Mesothelial cell of epicardium (in vitro differentiated cells): Measurements from ENCODE around the gene GCH1. TPM values are rescaled to one million over a fixed set of nuclear protein-coding genes. Genes with fewer than 3 reads are reported as not detected.

Source experiments
- DNase-seq, 2 experiments: peaks; one replicate each; pipeline ENCODE4 v3.0.0; 2021; ENCODE audit warnings: low spot score in 2 of 2; ENCODE audit not compliant: unreplicated experiment in 2 of 2
- H3K27ac Mint-ChIP-seq: 2 replicates; pipeline ENCODE4 v1.8.0; 2021; ENCODE audit warnings: mixed read lengths
- H3K27me3 Mint-ChIP-seq: 2 replicates; pipeline ENCODE4 v1.8.0; 2021; ENCODE audit warnings: low read depth, mixed read lengths
- H3K36me3 Mint-ChIP-seq: 2 replicates; pipeline ENCODE4 v1.8.0; 2021; ENCODE audit warnings: mixed read lengths
- H3K4me1 Mint-ChIP-seq: 2 replicates; pipeline ENCODE4 v1.8.0; 2021; ENCODE audit warnings: mixed read lengths
- H3K4me3 Mint-ChIP-seq: 2 replicates; pipeline ENCODE4 v1.8.0; 2021; ENCODE audit warnings: mild to moderate bottlenecking, moderate library complexity, mixed read lengths
- H3K9me3 Mint-ChIP-seq: 2 replicates; pipeline ENCODE4 v1.8.0; 2021; ENCODE audit warnings: mixed read lengths
- total RNA-seq: library from RNA; stranded (reverse); gene quantifications from 3 replicates; pipeline ENCODE4 v1.2.1, GENCODE V29; 2021
- TF ChIP-seq, protein P1 (sequence below): fragments of 200-600 bp; sonication (generic); IDR thresholded peaks from one replicate; pipeline ENCODE4 v1.5.0; 2021; ENCODE audit warnings: antibody characterized with exemption; ENCODE audit not compliant: unreplicated experiment

GCH1 gene
- total RNA-seq, 1 donor from 2014 or later = 3.6 TPM

DNA sequence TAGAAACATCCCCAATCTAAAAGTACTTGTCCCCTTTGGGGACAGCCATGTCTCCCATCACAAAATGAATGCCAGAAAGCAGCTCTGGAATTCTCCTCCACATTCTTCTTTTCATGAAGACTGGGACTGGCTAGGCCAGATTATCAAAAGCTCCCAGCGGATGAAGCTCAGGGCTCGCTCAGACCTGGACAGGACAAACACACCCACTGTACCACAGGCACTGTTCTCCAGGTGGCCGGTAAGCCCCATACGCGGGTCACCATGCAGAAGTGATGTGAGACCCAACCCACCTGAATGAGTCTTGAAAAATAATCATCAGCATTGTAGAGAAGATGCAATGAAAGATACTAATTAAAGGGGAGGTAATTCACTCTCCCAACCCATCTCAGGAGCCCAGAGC, 85.1 kb downstream of the GCH1 start:
- Mint-ChIP-seq H3K4me1 (peaks cover 16% of the 10 kb centered on the region), H3K9me3 (peaks cover 2% of the 10 kb centered on the region), H3K27ac (no peak overlapping the region), H3K4me3 (no peak overlapping the region), H3K36me3 (no peaks in the 10 kb centered on the region), H3K27me3 (peaks cover 2% of the 10 kb centered on the region)
- no peak for DNase-seq
- TF ChIP-seq, protein P1, sequence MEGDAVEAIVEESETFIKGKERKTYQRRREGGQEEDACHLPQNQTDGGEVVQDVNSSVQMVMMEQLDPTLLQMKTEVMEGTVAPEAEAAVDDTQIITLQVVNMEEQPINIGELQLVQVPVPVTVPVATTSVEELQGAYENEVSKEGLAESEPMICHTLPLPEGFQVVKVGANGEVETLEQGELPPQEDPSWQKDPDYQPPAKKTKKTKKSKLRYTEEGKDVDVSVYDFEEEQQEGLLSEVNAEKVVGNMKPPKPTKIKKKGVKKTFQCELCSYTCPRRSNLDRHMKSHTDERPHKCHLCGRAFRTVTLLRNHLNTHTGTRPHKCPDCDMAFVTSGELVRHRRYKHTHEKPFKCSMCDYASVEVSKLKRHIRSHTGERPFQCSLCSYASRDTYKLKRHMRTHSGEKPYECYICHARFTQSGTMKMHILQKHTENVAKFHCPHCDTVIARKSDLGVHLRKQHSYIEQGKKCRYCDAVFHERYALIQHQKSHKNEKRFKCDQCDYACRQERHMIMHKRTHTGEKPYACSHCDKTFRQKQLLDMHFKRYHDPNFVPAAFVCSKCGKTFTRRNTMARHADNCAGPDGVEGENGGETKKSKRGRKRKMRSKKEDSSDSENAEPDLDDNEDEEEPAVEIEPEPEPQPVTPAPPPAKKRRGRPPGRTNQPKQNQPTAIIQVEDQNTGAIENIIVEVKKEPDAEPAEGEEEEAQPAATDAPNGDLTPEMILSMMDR = no peak

DNA sequence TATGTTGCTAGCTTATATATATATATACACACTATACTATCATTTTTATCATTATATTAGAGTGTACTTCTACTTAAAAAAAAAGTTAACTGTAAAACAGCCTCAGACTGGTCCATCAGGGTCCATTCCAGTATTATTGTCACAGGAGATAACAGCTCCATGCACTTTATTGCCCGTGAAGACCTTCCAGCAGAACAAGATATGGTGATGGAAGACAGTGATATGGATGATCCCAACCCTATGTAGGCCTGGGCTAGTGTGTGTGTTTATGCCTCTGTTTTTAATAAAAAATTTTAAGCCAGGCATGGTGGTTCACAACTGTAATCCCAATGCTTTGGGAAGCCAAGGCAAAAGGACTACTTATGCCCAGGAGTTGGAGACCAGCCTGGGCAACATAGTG, 86.2 kb downstream of the GCH1 start:
- peaks cover 16% of the 10 kb centered on the region for H3K4me1 Mint-ChIP-seq
- no peak for DNase-seq
- H3K9me3 Mint-ChIP-seq = no peaks in the 10 kb centered on the region
- H3K27ac Mint-ChIP-seq = no peak overlapping the region
- H3K4me3 Mint-ChIP-seq = no peak overlapping the region
- TF ChIP-seq, protein P1 = no peak
- no peaks in the 10 kb centered on the region for H3K36me3 Mint-ChIP-seq
- peaks cover 3% of the 10 kb centered on the region for H3K27me3 Mint-ChIP-seq

DNA sequence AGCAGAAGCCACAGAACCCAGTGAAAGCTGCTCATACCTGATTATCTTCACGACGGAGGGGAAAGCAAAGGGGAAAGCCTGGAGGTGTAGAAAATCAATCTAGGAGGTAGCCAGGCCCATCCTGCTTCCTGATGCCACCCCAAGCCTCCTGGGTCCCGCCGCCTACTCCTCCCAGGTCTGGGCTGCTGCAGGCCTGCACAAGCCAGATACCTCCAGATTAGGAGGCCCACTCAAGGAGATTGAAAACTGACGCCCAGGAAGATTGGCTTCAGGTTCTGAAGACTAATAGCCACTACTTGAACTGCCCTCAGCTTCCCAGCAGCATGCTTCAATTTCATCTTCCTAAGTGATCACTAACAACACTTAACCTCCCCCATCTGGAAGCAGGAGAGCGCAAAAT, 87.1 kb downstream of the GCH1 start:
- TF ChIP-seq, protein P1 = no peak
- Mint-ChIP-seq H3K36me3 (no peaks in the 10 kb centered on the region), H3K27me3 (peaks cover 3% of the 10 kb centered on the region), H3K4me3 (no peak overlapping the region), H3K27ac (no peak overlapping the region), H3K4me1 (peaks cover 16% of the 10 kb centered on the region), H3K9me3 (no peaks in the 10 kb centered on the region)
- no peak for DNase-seq

DNA sequence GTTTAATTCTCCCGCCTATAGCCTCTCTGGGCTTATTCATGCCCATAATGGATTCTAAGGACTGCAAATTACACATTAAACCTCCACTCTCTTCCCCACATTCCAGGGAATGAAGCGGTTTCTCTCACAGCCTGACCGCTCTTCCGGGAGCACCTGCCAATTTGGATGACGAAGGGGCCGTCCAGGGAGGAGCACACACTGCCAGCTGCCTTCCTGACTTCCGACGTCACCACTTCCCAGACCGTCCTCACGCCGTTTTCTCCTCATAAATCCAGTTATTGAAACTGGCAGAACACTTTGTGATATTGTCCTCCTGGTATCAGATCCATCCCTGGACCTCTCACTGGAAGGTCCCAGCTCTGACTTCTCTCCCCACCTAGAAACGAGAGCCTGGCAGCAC, 87.6 kb downstream of the GCH1 start:
- Mint-ChIP-seq H3K36me3 (no peaks in the 10 kb centered on the region), H3K4me3 (no peak overlapping the region), H3K27me3 (peaks cover 3% of the 10 kb centered on the region), H3K27ac (no peak overlapping the region), H3K9me3 (no peaks in the 10 kb centered on the region), H3K4me1 (peaks cover 16% of the 10 kb centered on the region)
- TF ChIP-seq, protein P1 = no peak
- no peak for DNase-seq

DNA sequence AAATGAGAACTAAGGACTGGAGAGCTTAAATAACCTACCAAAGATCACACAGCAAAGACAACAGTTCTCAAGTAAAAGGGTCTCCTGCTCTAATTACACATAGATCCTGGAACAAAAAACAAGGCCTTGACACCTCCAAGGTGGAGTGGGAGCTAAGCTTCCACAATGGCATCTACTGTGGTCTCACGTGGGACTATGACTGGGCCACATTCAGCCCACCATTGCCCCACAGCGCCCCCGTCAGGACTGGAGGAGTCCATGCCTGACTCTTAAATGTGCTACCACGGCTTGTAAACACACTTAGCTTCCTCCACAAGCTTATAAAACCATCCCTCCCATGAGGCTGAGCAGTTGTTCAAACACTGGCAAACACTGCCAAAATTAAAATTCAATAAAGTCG, 88.5 kb downstream of the GCH1 start:
- no peak for DNase-seq
- peaks cover 16% of the 10 kb centered on the region for H3K4me1 Mint-ChIP-seq
- no peaks in the 10 kb centered on the region for H3K9me3 Mint-ChIP-seq
- H3K27me3 Mint-ChIP-seq = peaks cover 3% of the 10 kb centered on the region
- H3K27ac Mint-ChIP-seq = no peak overlapping the region
- H3K4me3 Mint-ChIP-seq = no peak overlapping the region
- no peaks in the 10 kb centered on the region for H3K36me3 Mint-ChIP-seq
- TF ChIP-seq, protein P1 = no peak

DNA sequence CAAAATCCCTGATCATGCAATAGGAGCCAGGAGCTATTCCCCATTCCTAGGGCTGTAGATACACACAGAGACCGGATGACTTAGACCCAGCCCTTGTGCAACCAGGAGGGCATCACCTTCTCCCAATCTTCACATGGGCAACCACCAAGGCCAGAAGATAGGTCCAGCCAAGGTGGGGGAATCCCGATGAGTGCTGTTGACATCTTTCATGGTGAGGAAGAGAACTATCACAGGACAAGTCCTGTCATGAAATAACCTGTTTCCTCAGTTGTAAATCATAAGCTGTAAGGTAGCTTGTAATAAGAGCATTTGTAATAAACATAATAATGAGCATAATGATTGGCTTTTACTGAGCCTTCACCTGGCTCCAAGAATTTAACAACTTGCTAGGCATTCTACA, 89.5 kb downstream of the GCH1 start:
- Mint-ChIP-seq H3K4me1 (peaks cover 7% of the 10 kb centered on the region), H3K9me3 (no peaks in the 10 kb centered on the region), H3K27ac (no peak overlapping the region), H3K36me3 (no peaks in the 10 kb centered on the region), H3K4me3 (no peak overlapping the region), H3K27me3 (peaks cover 3% of the 10 kb centered on the region)
- no peak for DNase-seq
- TF ChIP-seq, protein P1 = no peak
